ENCODE measurements around the gene DENND4A. TPM values are rescaled to one million over a fixed set of nuclear protein-coding genes. Genes with fewer than 3 reads are reported as not detected.
A peak's percentile ranks its signal among the peaks of the same experiment; 100 is the strongest.

The DENND4A gene
- total RNA-seq, 1 experiment from 2014 or later: 5.9 TPM

- in situ Hi-C loops (cut with HindIII; ENCODE audit: low pct_unique_long_range_greater_than_20kb, low sequenced_read_pairs): no loop called here
Observed at GRCh38 chr15:65731926-65732325, 60.2 kb downstream of the DENND4A start.

GRCh38 chr15:65730549-65731172 lies 61.4 kb downstream of the DENND4A start:
- in situ Hi-C loops (cut with HindIII; ENCODE audit: low pct_unique_long_range_greater_than_20kb, low sequenced_read_pairs): no loop called here
- no peak for DNase-seq (ENCODE audit: low read depth)

More at GRCh38 chr15:65731926-65732325, 60.2 kb downstream of the DENND4A start:
- no peak for DNase-seq (ENCODE audit: low read depth)

DNA sequence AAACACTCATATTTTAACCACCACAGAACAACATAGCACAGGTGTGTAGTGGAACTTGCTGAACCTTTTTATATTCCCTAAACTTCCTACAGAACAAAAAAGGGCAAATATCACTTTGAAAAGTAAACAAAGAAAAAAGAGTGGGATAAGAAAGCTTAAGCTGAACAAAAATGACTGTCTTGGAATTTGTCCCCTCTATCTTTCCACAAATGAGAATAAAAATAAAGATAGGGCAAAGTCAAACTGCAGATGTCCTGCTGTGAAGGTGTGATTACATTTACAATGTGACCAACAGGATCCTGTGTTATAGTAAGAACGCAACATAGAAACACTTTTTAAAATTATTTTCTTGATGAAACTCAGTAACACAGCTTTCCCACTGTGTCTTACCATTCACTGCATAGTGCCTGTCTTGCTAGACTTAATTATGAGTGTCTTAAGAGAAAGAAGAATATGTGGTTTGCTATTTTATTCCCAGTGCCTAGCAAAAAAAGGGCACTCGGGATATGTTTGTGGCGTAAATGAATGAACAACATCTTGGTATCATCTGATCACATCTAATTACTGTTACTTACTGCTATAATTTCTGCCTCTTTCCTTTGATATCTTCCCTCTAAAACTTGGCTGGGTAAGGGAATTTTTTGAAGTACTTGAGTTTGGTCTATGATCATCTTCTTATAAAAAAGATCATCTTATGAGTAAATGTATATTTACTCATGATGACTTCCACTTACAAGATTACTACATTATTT lies 67.5 kb downstream of the DENND4A start:
- DNase-seq (ENCODE audit: low read depth): no peak
- in situ Hi-C loops (cut with HindIII; ENCODE audit: low pct_unique_long_range_greater_than_20kb, low sequenced_read_pairs): no loop called here

- in situ Hi-C loops (cut with HindIII; ENCODE audit: low pct_unique_long_range_greater_than_20kb, low sequenced_read_pairs): no loop called here
- DNase-seq (ENCODE audit: low read depth): no peak
Observed at GRCh38 chr15:65723876-65724275, 68.2 kb downstream of the DENND4A start.

GRCh38 chr15:65722191-65722590 lies 69.9 kb downstream of the DENND4A start:
- no peak for DNase-seq (ENCODE audit: low read depth)
- in situ Hi-C loops (cut with HindIII; ENCODE audit: low pct_unique_long_range_greater_than_20kb, low sequenced_read_pairs): no loop called here

GRCh38 chr15:65712415-65712814 lies 79.7 kb downstream of the DENND4A start:
- no peak for DNase-seq (ENCODE audit: low read depth)
- in situ Hi-C loops (cut with HindIII; ENCODE audit: low pct_unique_long_range_greater_than_20kb, low sequenced_read_pairs): no loop called here

DNA sequence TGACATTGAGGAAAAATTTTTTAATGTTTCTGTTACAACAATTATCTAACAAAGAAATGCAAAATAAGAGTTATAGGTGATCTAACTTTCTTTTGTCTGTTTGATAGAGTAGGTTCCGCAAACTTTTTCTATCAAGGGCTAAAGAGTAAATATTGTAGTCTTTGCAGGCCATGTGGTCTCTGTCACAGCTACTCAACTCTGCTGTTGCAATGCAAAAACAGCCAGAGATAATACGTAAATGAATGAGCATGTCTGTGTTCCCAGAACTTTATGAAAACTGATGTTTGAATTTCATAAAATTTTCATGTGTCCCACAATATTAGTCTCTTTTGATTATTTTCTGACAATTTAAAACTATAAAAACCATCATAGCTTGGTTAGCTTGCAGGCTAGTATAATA lies 97.0 kb downstream of the DENND4A start:
- in situ Hi-C loops (cut with HindIII; ENCODE audit: low pct_unique_long_range_greater_than_20kb, low sequenced_read_pairs): no loop called here
- no peak for DNase-seq (ENCODE audit: low read depth)

- in situ Hi-C loops (cut with HindIII; ENCODE audit: low pct_unique_long_range_greater_than_20kb, low sequenced_read_pairs): no loop called here
- no peak for DNase-seq (ENCODE audit: low read depth)
Observed at GRCh38 chr15:65690778-65691177, 101.3 kb downstream of the DENND4A start.

DNA sequence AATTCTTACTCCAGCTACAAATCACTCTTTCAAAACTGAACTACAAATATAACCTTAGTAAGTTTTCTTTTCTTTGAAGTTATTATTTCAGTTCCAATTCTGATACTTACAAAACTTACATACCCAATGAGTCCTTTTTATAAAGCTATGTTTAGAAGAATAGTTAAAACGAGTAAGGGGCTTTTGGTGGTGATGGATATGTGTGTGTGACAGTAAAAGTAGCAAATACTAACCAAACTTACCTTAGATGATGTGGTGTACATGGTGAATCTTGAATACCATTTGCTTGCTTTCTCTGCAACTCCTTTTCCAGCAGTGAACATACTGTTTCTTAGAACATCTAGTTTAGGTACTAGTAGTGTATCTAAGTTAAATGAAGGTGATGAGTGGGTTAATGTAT lies 101.9 kb downstream of the DENND4A start:
- in situ Hi-C loops (cut with HindIII; ENCODE audit: low pct_unique_long_range_greater_than_20kb, low sequenced_read_pairs): no loop called here
- no peak for DNase-seq (ENCODE audit: low read depth)

GRCh38 chr15:65688462-65688861 lies 103.6 kb downstream of the DENND4A start:
- in situ Hi-C loops (cut with HindIII; ENCODE audit: low pct_unique_long_range_greater_than_20kb, low sequenced_read_pairs): no loop called here
- DNase-seq (ENCODE audit: low read depth): no peak

GRCh38 chr15:65682404-65682911 lies 109.6 kb downstream of the DENND4A start:
- DNase-seq (ENCODE audit: low read depth): no peak
- in situ Hi-C loops (cut with HindIII; ENCODE audit: low pct_unique_long_range_greater_than_20kb, low sequenced_read_pairs): no loop called here

- no peak for DNase-seq (ENCODE audit: low read depth)
- in situ Hi-C loops (cut with HindIII; ENCODE audit: low pct_unique_long_range_greater_than_20kb, low sequenced_read_pairs): no loop called here
Observed at GRCh38 chr15:65680544-65680943, 111.5 kb downstream of the DENND4A start.

DNA sequence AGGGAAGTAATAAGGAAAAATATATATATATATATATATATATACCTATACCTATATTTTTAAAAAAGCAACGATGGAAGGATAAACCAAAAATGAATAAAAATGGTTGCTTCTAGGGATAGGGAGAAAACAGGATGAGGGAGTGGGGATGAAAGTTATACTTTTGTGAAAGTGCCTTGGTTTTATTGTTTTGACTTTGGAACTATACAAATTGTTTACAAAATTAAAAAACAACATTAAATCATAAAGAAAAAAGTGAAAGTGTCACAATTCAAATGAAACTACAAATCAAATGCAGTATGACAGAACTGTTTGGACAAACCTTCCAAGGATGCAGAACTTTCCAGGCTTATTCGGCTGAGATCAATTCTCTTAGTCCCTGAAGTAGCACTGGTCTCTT lies 116.0 kb downstream of the DENND4A start:
- in situ Hi-C loops (cut with HindIII; ENCODE audit: low pct_unique_long_range_greater_than_20kb, low sequenced_read_pairs): no loop called here
- no peak for DNase-seq (ENCODE audit: low read depth)

DNA sequence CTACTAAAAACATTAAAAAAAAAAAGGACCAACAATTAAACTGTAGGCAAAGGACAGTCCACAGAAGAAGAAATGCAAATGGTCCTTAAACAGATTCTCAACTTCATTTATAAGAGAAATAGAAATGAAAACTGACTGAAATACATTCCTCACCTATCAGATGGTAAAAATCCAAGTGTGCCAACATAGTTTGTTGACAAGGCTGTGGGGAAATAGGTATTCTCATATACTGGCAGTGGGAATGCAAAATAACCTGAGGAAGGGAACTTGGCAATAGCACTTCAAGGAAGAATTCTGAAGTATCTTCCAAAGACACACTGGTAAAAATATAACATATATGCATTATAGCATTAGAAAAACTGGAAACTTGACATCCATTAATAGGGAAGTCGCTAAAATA lies 116.5 kb downstream of the DENND4A start:
- in situ Hi-C loops (cut with HindIII; ENCODE audit: low pct_unique_long_range_greater_than_20kb, low sequenced_read_pairs): no loop called here
- no peak for DNase-seq (ENCODE audit: low read depth)

- in situ Hi-C loops (cut with HindIII; ENCODE audit: low pct_unique_long_range_greater_than_20kb, low sequenced_read_pairs): no loop called here
- peak; percentile 47 for DNase-seq (ENCODE audit: low read depth)
Observed at GRCh38 chr15:65666257-65666656, 125.8 kb downstream of the DENND4A start.

GRCh38 chr15:65663521-65663920 lies 128.6 kb downstream of the DENND4A start:
- DNase-seq (ENCODE audit: low read depth): no peak
- in situ Hi-C loops (cut with HindIII; ENCODE audit: low pct_unique_long_range_greater_than_20kb, low sequenced_read_pairs): no loop called here

DNA sequence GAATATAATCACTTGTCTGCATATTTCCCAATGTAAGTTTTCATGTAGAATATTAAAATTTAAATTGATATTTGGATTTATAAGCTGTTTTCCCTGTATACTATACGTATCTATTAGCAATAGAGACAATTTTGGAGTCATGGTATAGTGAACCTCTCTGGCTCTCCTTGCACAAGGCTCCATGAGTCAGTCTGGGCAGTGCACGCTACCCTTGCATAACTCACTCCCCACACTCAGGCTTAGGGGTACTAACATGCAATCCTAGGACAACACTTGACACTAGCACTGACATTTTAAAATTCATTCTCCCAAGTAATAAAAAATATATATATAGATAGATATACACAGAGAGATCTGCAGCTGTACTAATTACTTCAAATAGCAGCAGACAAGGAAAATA lies 131.2 kb downstream of the DENND4A start:
- in situ Hi-C loops (cut with HindIII; ENCODE audit: low pct_unique_long_range_greater_than_20kb, low sequenced_read_pairs): no loop called here
- DNase-seq (ENCODE audit: low read depth): no peak

GRCh38 chr15:65659502-65660052 lies 132.5 kb downstream of the DENND4A start:
- in situ Hi-C loops (cut with HindIII; ENCODE audit: low pct_unique_long_range_greater_than_20kb, low sequenced_read_pairs): no loop called here
- no peak for DNase-seq (ENCODE audit: low read depth)

DNA sequence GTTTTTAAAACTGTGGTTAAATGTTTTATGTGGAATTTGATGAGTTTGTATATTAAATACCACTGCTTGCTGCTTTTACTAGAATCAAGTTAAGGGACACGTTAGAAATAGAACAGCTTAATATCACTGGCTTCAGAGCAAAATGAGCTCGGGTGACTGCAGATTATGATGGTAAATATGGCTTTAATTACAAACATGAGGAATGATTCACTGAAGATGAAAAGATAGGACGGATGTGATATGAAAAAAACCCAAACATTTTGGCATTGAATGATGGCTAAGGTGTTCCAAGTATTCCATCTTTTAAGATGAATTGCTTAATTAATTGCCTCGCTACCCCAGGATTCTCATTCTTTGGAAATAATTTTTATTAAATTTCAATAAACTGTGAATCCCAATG lies 136.6 kb downstream of the DENND4A start:
- in situ Hi-C loops (cut with HindIII; ENCODE audit: low pct_unique_long_range_greater_than_20kb, low sequenced_read_pairs): no loop called here
- DNase-seq (ENCODE audit: low read depth): no peak

Measured in Caki2 (cell line).